ENCODE measurements around the gene RALY.

GRCh38 chr20:33990075-33990474, 3.6 kb upstream of the RALY start:
- TF ChIP-seq CTBP1 (IDR thresholded peaks at IDR 0.05; ENCODE audit: borderline replicate concordance) (no peak), PKNOX1 (IDR thresholded peaks at IDR 0.05) (no peak), LEF1 (IDR thresholded peaks at IDR 0.05; ENCODE audit: borderline replicate concordance) (no peak), TARDBP (IDR thresholded peaks at IDR 0.05) (no peak), SP1 (IDR thresholded peaks at IDR 0.05) (no peak), SUZ12 (IDR thresholded peaks at IDR 0.05) (no peak), FOXA1 (IDR thresholded peaks at IDR 0.05) (no peak), FOXM1 (IDR thresholded peaks at IDR 0.05; ENCODE audit: borderline replicate concordance) (no peak), NFRKB (IDR thresholded peaks at IDR 0.05) (no peak), ZNF384 (IDR thresholded peaks at IDR 0.05) (no peak), L3MBTL2 (conservative IDR thresholded peaks at IDR 0.05) (no peak), HDGF (IDR thresholded peaks at IDR 0.05; ENCODE audit: borderline replicate concordance) (no peak), BHLHE40 (IDR thresholded peaks at IDR 0.05; ENCODE audit: borderline replicate concordance) (no peak), ELF4 (IDR thresholded peaks at IDR 0.05) (no peak)
